Immature natural killer cell (primary cell): Measurements from ENCODE around the gene CD300LB. TPM values are rescaled to one million over a fixed set of nuclear protein-coding genes. Genes with fewer than 3 reads are reported as not detected.

Experiments used
- DNase-seq, 3 donors: peaks; one replicate each; pipeline ENCODE4 v3.0.0; 2022; ENCODE audit warnings: mixed read lengths in 1 of 3
- H3K27ac Mint-ChIP-seq, 6 donors: one replicate each; pipeline ENCODE4 v1.8.0; 2020; ENCODE audit warnings: mixed read lengths in 6 of 6, mild to moderate bottlenecking in 5 of 6, inconsistent platforms in 4 of 6, moderate library complexity in 3 of 6
- H3K27me3 Mint-ChIP-seq, 3 donors: one replicate each; pipeline ENCODE4 v1.8.0; 2020 to 2021; ENCODE audit warnings: low read depth in 3 of 3, mild to moderate bottlenecking in 3 of 3, mixed read lengths in 3 of 3, moderate library complexity in 3 of 3, inconsistent platforms in 1 of 3
- H3K36me3 Mint-ChIP-seq, 3 donors: one replicate each; pipeline ENCODE4 v1.8.0; 2020; ENCODE audit warnings: mixed read lengths in 3 of 3, inconsistent platforms in 2 of 3, mild to moderate bottlenecking in 2 of 3
- H3K4me1 Mint-ChIP-seq, 2 donors: one replicate each; pipeline ENCODE4 v1.8.0; 2020; ENCODE audit warnings: inconsistent platforms in 2 of 2, mild to moderate bottlenecking in 2 of 2, mixed read lengths in 2 of 2, moderate library complexity in 1 of 2
- H3K4me3 Mint-ChIP-seq, 5 donors: one replicate each; pipeline ENCODE4 v1.8.0; 2020; ENCODE audit warnings: mild to moderate bottlenecking in 5 of 5, mixed read lengths in 5 of 5, inconsistent platforms in 3 of 5, moderate library complexity in 3 of 5
- H3K9me3 Mint-ChIP-seq, 6 donors: one replicate each; pipeline ENCODE4 v1.8.0; 2020; ENCODE audit warnings: mild to moderate bottlenecking in 6 of 6, mixed read lengths in 6 of 6, inconsistent platforms in 4 of 6, moderate library complexity in 3 of 6
- polyA plus RNA-seq, 3 donors: library from polyadenylated mRNA; unstranded; fragments of 300-500 nt; fragmentation: Illumina TruSeq; gene quantifications; one replicate each; pipeline ENCODE4 v1.2.3, GENCODE V29; 2021

CD300LB gene
- polyA plus RNA-seq, 3 donors from 2014 or later = 4.2 to 6.3 (median 5.5) TPM

GRCh38 chr17:74544991-74545842 lies 13.9 kb upstream of the CD300LB start:
- H3K27ac Mint-ChIP-seq = peak overlapping the region; percentile 67 to 84 (median 73)

GRCh38 chr17:74543891-74544760 lies 12.9 kb upstream of the CD300LB start:
- Mint-ChIP-seq H3K27me3 (peaks cover 0 to 5% (median 0%) of the 10 kb centered on the region in 3 donors), H3K9me3 (no peaks in the 10 kb centered on the region), H3K4me1 (peaks cover 32 to 44% of the 10 kb centered on the region in 2 donors), H3K36me3 (peaks cover 0 to 3% (median 0%) of the 10 kb centered on the region in 3 donors), H3K27ac (peak overlapping the region in 2 of 6 donors; percentile 47 to 67), H3K4me3 (peak overlapping the region; percentile 9 to 82 (median 69))
- DNase-seq = no peak

More at GRCh38 chr17:74544991-74545842, 13.9 kb upstream of the CD300LB start:
- peak overlapping the region; percentile 67 to 82 (median 74) for H3K4me3 Mint-ChIP-seq
- no peak for DNase-seq
- H3K4me1 Mint-ChIP-seq = peaks cover 32 to 44% of the 10 kb centered on the region in 2 donors
- peaks cover 0 to 3% (median 0%) of the 10 kb centered on the region in 3 donors for H3K27me3 Mint-ChIP-seq
- H3K36me3 Mint-ChIP-seq = peaks cover 0 to 2% (median 0%) of the 10 kb centered on the region in 3 donors
- H3K9me3 Mint-ChIP-seq = no peaks in the 10 kb centered on the region

DNA sequence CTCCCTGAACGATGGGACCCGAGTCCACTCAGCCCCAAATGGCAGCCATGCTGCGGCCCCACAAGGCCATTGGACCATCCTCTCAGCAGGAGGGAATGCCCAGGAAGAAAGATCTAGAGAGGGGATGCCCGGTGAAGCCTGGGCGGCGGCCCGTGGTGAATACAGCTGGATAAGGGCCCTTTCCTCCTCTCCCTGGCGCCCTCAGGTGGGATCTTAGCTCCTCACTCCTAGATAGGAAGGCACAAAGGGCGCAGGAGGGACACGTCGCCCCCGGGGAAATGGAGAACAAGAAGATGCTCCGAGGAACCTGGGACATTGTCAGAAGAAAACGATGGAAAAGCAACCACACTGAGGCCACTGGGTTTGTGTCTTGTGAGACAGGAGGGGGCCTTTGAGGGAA lies 12.1 kb upstream of the CD300LB start:
- Mint-ChIP-seq H3K36me3 (peaks cover 0 to 3% (median 0%) of the 10 kb centered on the region in 3 donors), H3K27ac (no peak overlapping the region), H3K27me3 (peaks cover 0 to 5% (median 0%) of the 10 kb centered on the region in 3 donors), H3K4me1 (peaks cover 32 to 44% of the 10 kb centered on the region in 2 donors), H3K4me3 (peak overlapping the region in 1 of 5 donors; percentile 12), H3K9me3 (peaks cover 0 to 2% (median 0%) of the 10 kb centered on the region in 6 donors)
- no peak for DNase-seq

- H3K27ac Mint-ChIP-seq = peak overlapping the region in 1 of 6 donors; percentile 4
- peaks cover 32 to 39% of the 10 kb centered on the region in 2 donors for H3K4me1 Mint-ChIP-seq
Measured at GRCh38 chr17:74542727-74543383, 11.6 kb upstream of the CD300LB start.

GRCh38 chr17:74542166-74542565 lies 10.9 kb upstream of the CD300LB start:
- no peak overlapping the region for H3K4me3 Mint-ChIP-seq
- peaks cover 0 to 3% (median 0%) of the 10 kb centered on the region in 3 donors for H3K27me3 Mint-ChIP-seq
- peaks cover 29 to 32% of the 10 kb centered on the region in 2 donors for H3K4me1 Mint-ChIP-seq
- no peak for DNase-seq
- peaks cover 0 to 3% (median 0%) of the 10 kb centered on the region in 3 donors for H3K36me3 Mint-ChIP-seq
- peak overlapping the region in 1 of 6 donors; percentile 4 for H3K27ac Mint-ChIP-seq
- peaks cover 0 to 2% (median 0%) of the 10 kb centered on the region in 6 donors for H3K9me3 Mint-ChIP-seq

More at GRCh38 chr17:74542727-74543383, 11.6 kb upstream of the CD300LB start:
- H3K36me3 Mint-ChIP-seq = peaks cover 0 to 3% (median 0%) of the 10 kb centered on the region in 3 donors
- peaks cover 0 to 3% (median 0%) of the 10 kb centered on the region in 3 donors for H3K27me3 Mint-ChIP-seq
- H3K9me3 Mint-ChIP-seq = peaks cover 0 to 2% (median 0%) of the 10 kb centered on the region in 6 donors
- H3K4me3 Mint-ChIP-seq = no peak overlapping the region
- DNase-seq = no peak

DNA sequence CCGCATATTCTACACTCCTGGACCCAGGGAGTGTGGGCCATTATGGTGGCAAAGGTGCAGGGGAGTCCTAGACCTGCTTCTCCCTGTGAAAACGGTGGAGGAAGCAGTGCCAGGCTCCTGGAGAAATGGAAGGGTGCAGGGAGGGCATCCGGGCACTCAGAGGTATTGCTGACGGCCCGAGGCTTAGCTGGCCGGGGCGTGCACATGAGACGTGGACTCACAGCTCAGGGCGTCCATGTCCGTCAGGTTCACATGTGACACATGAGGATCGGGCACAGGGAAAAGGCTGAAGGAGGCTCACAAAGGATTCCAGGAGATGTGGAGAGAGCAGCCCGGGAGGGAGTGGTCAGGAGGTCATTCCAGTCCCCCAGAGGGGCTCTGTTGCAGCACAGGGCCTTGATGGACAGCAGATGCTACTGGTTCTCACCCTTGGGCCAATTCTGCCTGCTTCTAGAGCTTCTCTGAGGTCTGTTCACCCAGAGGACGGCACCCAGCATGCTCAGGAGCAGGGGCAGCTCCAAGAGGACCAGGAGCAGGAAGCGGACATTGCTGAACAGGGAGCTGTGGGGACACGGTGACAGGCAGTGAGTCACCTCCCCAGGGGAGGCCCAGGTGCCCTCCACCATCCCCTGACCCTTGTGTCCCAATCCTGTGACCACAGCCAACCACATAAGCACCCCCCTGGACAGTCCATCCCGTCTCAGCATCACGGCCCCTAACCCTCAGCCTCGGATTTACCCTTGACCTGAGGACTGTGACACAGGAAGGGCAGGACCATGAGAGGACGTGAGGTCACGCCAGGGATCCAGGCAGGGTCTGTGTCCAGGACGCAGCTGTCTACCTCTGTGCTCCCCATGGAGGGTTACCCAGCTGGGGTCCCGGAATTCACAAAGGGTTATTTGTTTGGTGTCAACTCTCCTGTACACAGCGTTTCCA lies 10.2 kb upstream of the CD300LB start:
- Mint-ChIP-seq H3K4me3 (no peak overlapping the region), H3K27me3 (peaks cover 0 to 3% (median 0%) of the 10 kb centered on the region in 3 donors), H3K4me1 (peaks cover 24 to 25% of the 10 kb centered on the region in 2 donors), H3K36me3 (peaks cover 0 to 3% (median 0%) of the 10 kb centered on the region in 3 donors), H3K9me3 (peaks cover 0 to 2% (median 0%) of the 10 kb centered on the region in 6 donors), H3K27ac (no peak overlapping the region)
- no peak for DNase-seq

DNA sequence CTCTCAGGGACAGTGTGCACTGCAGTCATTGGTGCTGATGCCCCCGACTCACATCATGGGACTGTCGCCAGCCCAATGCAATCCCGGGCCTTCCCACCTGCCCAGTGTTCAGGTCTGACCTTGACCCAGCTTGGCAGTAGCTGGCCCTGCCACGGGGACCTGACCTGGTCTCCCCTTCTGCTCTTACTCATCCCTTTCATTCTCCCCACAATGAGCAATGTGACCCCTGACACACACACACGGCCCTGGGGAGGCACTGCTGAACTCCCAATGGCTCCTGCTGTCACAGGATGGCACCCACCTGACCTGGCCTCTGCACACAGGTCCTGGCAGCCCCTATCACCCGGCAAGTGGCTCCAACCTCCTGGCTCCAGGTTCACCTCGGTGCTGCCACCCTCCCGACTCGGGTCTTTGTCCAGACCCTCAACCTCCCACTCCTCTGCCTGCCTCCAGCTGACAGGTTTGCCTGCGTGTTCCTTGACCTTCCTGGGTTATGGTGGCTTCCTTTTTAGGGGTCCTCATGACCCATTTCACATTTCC lies 8.1 kb upstream of the CD300LB start:
- H3K9me3 Mint-ChIP-seq = peaks cover 0 to 2% (median 0%) of the 10 kb centered on the region in 6 donors
- peak overlapping the region in 1 of 5 donors; percentile 46 for H3K4me3 Mint-ChIP-seq
- peaks cover 4 to 5% of the 10 kb centered on the region in 2 donors for H3K4me1 Mint-ChIP-seq
- H3K27ac Mint-ChIP-seq = peak overlapping the region in 1 of 6 donors; percentile 56
- DNase-seq = no peak
- H3K27me3 Mint-ChIP-seq = peaks cover 0 to 2% (median 2%) of the 10 kb centered on the region in 3 donors
- H3K36me3 Mint-ChIP-seq = peaks cover 0 to 3% (median 0%) of the 10 kb centered on the region in 3 donors

GRCh38 chr17:74536890-74537289 lies 5.6 kb upstream of the CD300LB start:
- Mint-ChIP-seq H3K27me3 (peaks cover 0 to 7% (median 2%) of the 10 kb centered on the region in 3 donors), H3K4me1 (peaks cover 15% of the 10 kb centered on the region in 2 donors), H3K27ac (no peak overlapping the region), H3K9me3 (peaks cover 0 to 2% (median 0%) of the 10 kb centered on the region in 6 donors), H3K36me3 (peaks cover 0 to 3% (median 0%) of the 10 kb centered on the region in 3 donors), H3K4me3 (no peak overlapping the region)
- DNase-seq = no peak

- peaks cover 32 to 33% of the 10 kb centered on the region in 2 donors for H3K4me1 Mint-ChIP-seq
- peak; percentile 55 to 69 (median 67) for DNase-seq
- no peaks in the 10 kb centered on the region for H3K36me3 Mint-ChIP-seq
- H3K27me3 Mint-ChIP-seq = peaks cover 0 to 12% (median 2%) of the 10 kb centered on the region in 3 donors
- no peaks in the 10 kb centered on the region for H3K9me3 Mint-ChIP-seq
- peak overlapping the region; percentile 78 to 93 (median 88) for H3K4me3 Mint-ChIP-seq
- H3K27ac Mint-ChIP-seq = peak overlapping the region; percentile 54 to 88 (median 68)
Measured at GRCh38 chr17:74532115-74532514, 840 bp upstream of the CD300LB start.

DNA sequence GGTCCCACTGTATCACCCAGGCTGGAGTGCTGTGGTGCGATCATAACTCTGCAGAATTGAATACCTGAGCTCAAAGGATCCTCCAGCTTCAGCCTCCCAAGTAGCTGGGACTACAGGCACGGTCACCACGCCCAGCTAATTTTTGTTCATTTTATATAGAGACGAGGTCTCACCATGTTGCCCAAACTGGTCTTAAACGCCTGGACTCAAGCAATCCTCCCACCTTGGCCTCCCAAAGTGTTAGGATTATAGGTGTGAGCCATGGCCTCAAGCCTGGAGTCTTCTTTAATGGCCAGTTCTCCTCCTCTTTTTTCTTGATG lies 484 bp downstream of the CD300LB start:
- peak overlapping the region in 3 of 6 donors; percentile 34 to 58 (median 54) for H3K27ac Mint-ChIP-seq
- no peak for DNase-seq
- peak overlapping the region in 4 of 5 donors; percentile 15 to 78 (median 33) for H3K4me3 Mint-ChIP-seq
- no peaks in the 10 kb centered on the region for H3K9me3 Mint-ChIP-seq
- H3K36me3 Mint-ChIP-seq = no peaks in the 10 kb centered on the region
- peaks cover 32 to 33% of the 10 kb centered on the region in 2 donors for H3K4me1 Mint-ChIP-seq
- peaks cover 0 to 12% (median 2%) of the 10 kb centered on the region in 3 donors for H3K27me3 Mint-ChIP-seq

DNA sequence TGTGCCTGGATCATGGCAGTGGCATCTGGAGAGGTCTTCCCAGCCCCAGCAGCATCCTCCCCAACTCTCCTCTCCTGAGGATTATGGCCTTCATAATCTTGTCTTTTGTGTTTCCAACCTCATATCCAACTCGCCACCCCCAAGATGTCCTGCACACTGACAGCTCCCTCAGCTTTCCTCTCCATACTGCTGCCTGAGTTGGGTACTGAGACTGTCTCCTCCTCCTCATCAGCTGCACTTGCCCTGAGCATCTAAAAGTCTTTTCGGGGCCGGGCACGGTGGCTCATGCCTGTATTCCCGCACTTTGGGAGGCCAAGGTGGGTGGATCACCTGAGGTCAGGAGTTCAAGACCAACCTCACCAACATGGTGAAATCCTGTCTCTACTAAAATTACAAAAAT lies 2.0 kb downstream of the CD300LB start:
- no peaks in the 10 kb centered on the region for H3K36me3 Mint-ChIP-seq
- H3K4me3 Mint-ChIP-seq = no peak overlapping the region
- H3K4me1 Mint-ChIP-seq = peaks cover 32 to 33% of the 10 kb centered on the region in 2 donors
- no peak overlapping the region for H3K27ac Mint-ChIP-seq
- peaks cover 0 to 12% (median 5%) of the 10 kb centered on the region in 3 donors for H3K27me3 Mint-ChIP-seq
- no peaks in the 10 kb centered on the region for H3K9me3 Mint-ChIP-seq
- no peak for DNase-seq
